ENCODE results near the gene LNX1. TPM values are rescaled to one million over a fixed set of nuclear protein-coding genes. Genes with fewer than 3 reads are reported as not detected.

LNX1 gene
- total and polyA plus RNA-seq, 2 of the 8 experiments (the other 6 are each of a cell fraction or from before 2014, with no cell fraction given), result 2.7 to 3.8 TPM

- H2BK5ac ChIP-seq (ENCODE audit: low read depth, low read length), result no peak overlapping the region
Observed at GRCh38 chr4:53548662-53549061, 42.6 kb downstream of the LNX1 start.

More at GRCh38 chr4:53548662-53549061, 42.6 kb downstream of the LNX1 start:
- ChIA-PET CTCF (ENCODE audit: partially characterized antibody) (interaction anchor here (1.4 kb wide), 1 partner anchor 11 kb away, joined by 3 read pairs; no protein-coding TSS in a partner anchor), POLR2A (ENCODE audit: partially characterized antibody) (no interaction called here)
- Histone ChIP-seq H3K9me3 (ENCODE audit: insufficient read depth in 2 of 2, low read depth in 1 of 2, low read length in 1 of 2) (no peaks in the 10 kb centered on the region), H3K56ac (replicated peaks; ENCODE audit: insufficient read length, low read depth, low read length) (no peak overlapping the region), H3K36me3 (ENCODE audit: control insufficient read depth in 2 of 4, insufficient read depth in 4 of 4, low read length in 3 of 4) (no peaks in the 10 kb centered on the region), H2AFZ (ENCODE audit: low read length) (no peak overlapping the region), H4K20me1 (replicated peaks in 1 of 2; ENCODE audit: control insufficient read depth in 1 of 2, insufficient read depth in 2 of 2, low read length in 2 of 2) (no peaks in the 10 kb centered on the region), H3K4me3 (ENCODE audit: extremely low read depth in 1 of 4, insufficient read depth in 2 of 4, low read depth in 3 of 4, low read length in 4 of 4) (no peak overlapping the region), H4K5ac (ENCODE audit: insufficient read length, low read depth, low read length) (no peak overlapping the region), H3K27me3 (replicated peaks in 1 of 4; ENCODE audit: control insufficient read depth in 3 of 4, extremely low read depth in 1 of 4, insufficient read depth in 3 of 4, low read length in 3 of 4) (no peaks in the 10 kb centered on the region; a peak in 1 of 7 replicates), H3K23me2 (ENCODE audit: low read depth, low read length) (no peaks in the 10 kb centered on the region), H2BK15ac (ENCODE audit: low read length) (no peak overlapping the region), H3K79me1 (ENCODE audit: low read depth, low read length) (no peaks in the 10 kb centered on the region), H3K14ac (ENCODE audit: insufficient read length) (no peak overlapping the region), H3K23ac (ENCODE audit: insufficient read length) (no peak overlapping the region), H2BK12ac (ENCODE audit: low read depth, low read length) (no peak overlapping the region), H3K4me1 (replicated peaks in 1 of 4; ENCODE audit: control insufficient read depth in 3 of 4, insufficient read depth in 4 of 4, low read length in 3 of 4) (peaks cover 0 to 4% (median 0%) of the 10 kb centered on the region in 4 experiments; a peak in 2 of 7 replicates), H3K4me2 (ENCODE audit: insufficient read depth in 1 of 2, low read depth in 2 of 2, low read length in 2 of 2) (no peak overlapping the region), H3K4ac (replicated peaks; ENCODE audit: insufficient read length, low read depth, low read length) (no peak overlapping the region), H2BK120ac (replicated peaks; ENCODE audit: low read depth, low read length) (no peak overlapping the region), H3K9ac (replicated peaks in 1 of 4; ENCODE audit: extremely low read depth in 1 of 4, low read depth in 3 of 4, low read length in 3 of 4) (no peak overlapping the region), H4K91ac (replicated peaks; ENCODE audit: insufficient read length, low read length) (no peak overlapping the region), H3K79me2 (ENCODE audit: control insufficient read depth in 1 of 2, insufficient read depth in 2 of 2, low read length in 2 of 2) (no peaks in the 10 kb centered on the region), H2AK5ac (ENCODE audit: low read depth, low read length) (no peak overlapping the region), H3K18ac (ENCODE audit: extremely low read depth, low read length) (no peak overlapping the region), H2BK20ac (ENCODE audit: low read length) (no peak overlapping the region), H3K27ac (ENCODE audit: low read depth, low read length) (no peak overlapping the region), H4K8ac (ENCODE audit: extremely low read depth, insufficient read depth, low read length) (no peak overlapping the region)
- FAIRE-seq (no peak), DNase-seq (ENCODE audit: low read depth in 1 of 2, low spot score in 2 of 2) (no peak)
- 80% methylated on average over 3 of the region's 3 CpGs; no CpG with 5 or more reads in 1 of the 2 experiments for WGBS, 2 experiments (ENCODE audit: extremely low coverage in 1 of 2, insufficient coverage in 1 of 2, insufficient read length in 1 of 2, insufficient replicate concordance in 2 of 2, low coverage in 1 of 2, low lambda C conversion rate in 2 of 2, missing lambda C conversion rate in 1 of 2)
- no peak for TF ChIP-seq SP1 (IDR thresholded peaks at IDR 0.05; ENCODE audit: low read depth, low read length)
- no peak for TF ChIP-seq POU5F1 (IDR thresholded peaks at IDR 0.05; ENCODE audit: low read depth, low read length)

All from H1 (cell line).